PFSK-1 (cell line): ENCODE results near the gene DCLRE1A.

Source experiments
- POLR2AphosphoS5 ChIP-seq: IDR thresholded peaks from 2 replicates; pipeline ENCODE4 v1.6.1; 2012; ENCODE audit warnings: low read depth, mild to moderate bottlenecking, control low read depth, low read length, moderate library complexity
- TAF1 ChIP-seq: IDR thresholded peaks from 2 replicates; pipeline ENCODE4 v1.6.1; 2012; ENCODE audit warnings: low read length, control low read depth, borderline replicate concordance; ENCODE audit not compliant: insufficient read depth
- TF ChIP-seq, protein P1 (sequence below), 2 experiments: IDR thresholded peaks; 2 replicates each; pipeline versions ENCODE4 v1.6.1 to v1.8.0; 2011 to 2012; ENCODE audit warnings: low read depth in 2 of 2, low read length in 2 of 2, control low read depth in 1 of 2, inconsistent platforms in 1 of 2, mild to moderate bottlenecking in 1 of 2, moderate library complexity in 1 of 2; ENCODE audit not compliant: insufficient read depth in 1 of 2

DNA sequence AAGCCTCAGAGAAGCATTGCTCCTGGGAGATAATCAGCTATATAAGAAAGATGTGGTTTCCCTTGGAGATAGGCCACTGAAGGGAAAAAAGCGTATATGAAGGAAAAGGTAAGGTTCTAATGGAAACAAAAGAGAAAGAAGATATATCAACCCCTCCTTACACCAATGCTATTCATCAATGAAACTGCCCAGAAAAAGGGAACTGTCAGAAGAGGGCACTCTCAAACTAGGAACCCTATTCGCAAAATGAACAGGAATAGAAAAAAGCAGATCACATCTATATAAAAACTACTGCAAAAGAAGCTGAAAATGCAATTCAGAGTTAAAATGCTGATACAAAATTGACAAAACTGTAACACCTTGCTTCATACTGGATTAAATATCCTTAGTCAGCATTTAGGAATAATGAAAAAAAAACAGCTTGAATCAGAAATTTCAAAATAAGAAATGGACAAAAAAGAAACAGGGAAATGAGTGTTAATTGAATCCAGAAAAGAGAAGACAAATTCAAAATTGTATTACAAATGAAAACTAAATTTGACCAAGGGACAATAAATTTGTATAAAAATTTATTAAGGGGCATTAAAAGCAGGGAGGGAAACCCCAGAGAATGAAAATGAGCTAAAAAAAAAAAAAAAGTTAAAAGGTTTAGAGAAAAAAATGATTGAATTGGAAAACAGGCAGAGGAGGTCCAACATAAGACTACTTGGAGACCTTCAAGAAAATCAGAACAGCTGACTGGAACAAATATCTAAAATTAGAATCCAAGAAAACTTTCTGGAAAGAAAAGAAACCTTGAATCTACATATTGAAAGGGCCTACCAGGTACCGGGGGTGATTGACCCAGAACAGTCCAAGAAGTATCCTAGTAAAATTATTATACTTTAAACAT is 18.5 kb upstream of the DCLRE1A start:
- TF ChIP-seq TAF1 (no peak), POLR2AphosphoS5 (no peak)
- TF ChIP-seq, protein P1, sequence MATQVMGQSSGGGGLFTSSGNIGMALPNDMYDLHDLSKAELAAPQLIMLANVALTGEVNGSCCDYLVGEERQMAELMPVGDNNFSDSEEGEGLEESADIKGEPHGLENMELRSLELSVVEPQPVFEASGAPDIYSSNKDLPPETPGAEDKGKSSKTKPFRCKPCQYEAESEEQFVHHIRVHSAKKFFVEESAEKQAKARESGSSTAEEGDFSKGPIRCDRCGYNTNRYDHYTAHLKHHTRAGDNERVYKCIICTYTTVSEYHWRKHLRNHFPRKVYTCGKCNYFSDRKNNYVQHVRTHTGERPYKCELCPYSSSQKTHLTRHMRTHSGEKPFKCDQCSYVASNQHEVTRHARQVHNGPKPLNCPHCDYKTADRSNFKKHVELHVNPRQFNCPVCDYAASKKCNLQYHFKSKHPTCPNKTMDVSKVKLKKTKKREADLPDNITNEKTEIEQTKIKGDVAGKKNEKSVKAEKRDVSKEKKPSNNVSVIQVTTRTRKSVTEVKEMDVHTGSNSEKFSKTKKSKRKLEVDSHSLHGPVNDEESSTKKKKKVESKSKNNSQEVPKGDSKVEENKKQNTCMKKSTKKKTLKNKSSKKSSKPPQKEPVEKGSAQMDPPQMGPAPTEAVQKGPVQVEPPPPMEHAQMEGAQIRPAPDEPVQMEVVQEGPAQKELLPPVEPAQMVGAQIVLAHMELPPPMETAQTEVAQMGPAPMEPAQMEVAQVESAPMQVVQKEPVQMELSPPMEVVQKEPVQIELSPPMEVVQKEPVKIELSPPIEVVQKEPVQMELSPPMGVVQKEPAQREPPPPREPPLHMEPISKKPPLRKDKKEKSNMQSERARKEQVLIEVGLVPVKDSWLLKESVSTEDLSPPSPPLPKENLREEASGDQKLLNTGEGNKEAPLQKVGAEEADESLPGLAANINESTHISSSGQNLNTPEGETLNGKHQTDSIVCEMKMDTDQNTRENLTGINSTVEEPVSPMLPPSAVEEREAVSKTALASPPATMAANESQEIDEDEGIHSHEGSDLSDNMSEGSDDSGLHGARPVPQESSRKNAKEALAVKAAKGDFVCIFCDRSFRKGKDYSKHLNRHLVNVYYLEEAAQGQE (IDR thresholded peaks at IDR 0.05; ENCODE audit: insufficient read depth in 1 of 2, low read depth in 2 of 2, low read length in 2 of 2) = no peak
